ACC112 (cell line): Measurements from ENCODE around the gene SFXN5.

Source experiments
- H2AFZ ChIP-seq: fragments of 200-600 bp; sonication (generic); one replicate; pipeline ENCODE4 v1.6.0; 2017; ENCODE audit warnings: antibody characterized with exemption, low read length; ENCODE audit not compliant: unreplicated experiment
- H3K27ac ChIP-seq: fragments of 200-600 bp; sonication (generic); 2 replicates; pipeline ENCODE4 v1.5.1; 2014; ENCODE audit warnings: low read depth, mild to moderate bottlenecking, antibody characterized with exemption, low read length, moderate library complexity
- H3K27me3 ChIP-seq: fragments of 200-600 bp; sonication (generic); 2 replicates; pipeline ENCODE4 v1.6.1; 2014; ENCODE audit warnings: mild to moderate bottlenecking, antibody characterized with exemption, low read length, moderate library complexity, mixed read lengths; ENCODE audit not compliant: insufficient read depth
- H3K36me3 ChIP-seq: fragments of 200-600 bp; sonication (generic); 2 replicates; pipeline ENCODE4 v1.6.1; 2016; ENCODE audit warnings: mild to moderate bottlenecking, antibody characterized with exemption, low read length, moderate library complexity, mixed read lengths; ENCODE audit not compliant: insufficient read depth
- H3K4me1 ChIP-seq: fragments of 200-600 bp; sonication (generic); one replicate; pipeline ENCODE4 v1.6.1; 2016; ENCODE audit warnings: low read length, mixed read lengths; ENCODE audit not compliant: insufficient read depth, unreplicated experiment, control insufficient read depth
- H3K4me3 ChIP-seq: fragments of 200-600 bp; sonication (generic); 2 replicates; pipeline ENCODE4 v1.5.1; 2014; ENCODE audit warnings: mild to moderate bottlenecking, low read depth, low read length
- H3K79me2 ChIP-seq: fragments of 200-600 bp; sonication (generic); one replicate; pipeline ENCODE4 v1.6.0; 2016; ENCODE audit warnings: low read length; ENCODE audit not compliant: control insufficient read depth, unreplicated experiment, insufficient read depth

The SFXN5 gene

DNA sequence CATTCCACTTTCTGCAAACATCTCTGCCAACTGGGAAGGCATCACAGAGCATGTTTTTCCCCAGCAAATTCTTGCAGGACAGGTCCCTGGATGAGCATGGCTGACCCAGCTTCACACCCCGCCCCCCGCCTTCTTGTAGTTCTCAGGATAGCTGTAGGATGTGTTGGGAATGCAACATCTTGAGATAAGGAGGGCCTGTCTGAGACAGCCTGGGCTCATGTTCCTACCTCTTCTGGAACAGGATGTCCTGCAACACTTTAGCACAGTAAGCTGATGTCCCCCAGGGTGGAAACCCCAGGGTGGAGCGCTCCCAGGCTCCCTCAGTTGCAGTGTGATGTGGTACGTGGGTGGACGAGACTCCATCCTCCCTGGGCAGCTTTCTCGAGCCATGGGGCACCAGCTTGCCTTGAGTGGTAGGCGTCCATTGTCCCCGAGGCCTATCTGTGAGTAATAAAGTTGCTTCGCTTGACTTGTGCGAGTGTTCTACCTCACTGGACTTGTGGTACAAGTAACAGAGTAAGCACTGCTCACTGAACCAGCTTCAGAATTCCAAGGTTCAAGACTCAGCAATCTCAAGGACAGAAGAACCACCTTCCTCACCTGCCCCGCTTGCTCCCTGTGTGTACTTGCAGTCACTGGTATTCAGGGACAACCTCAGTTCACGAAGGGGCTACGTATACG, 105.6 kb downstream of the SFXN5 start:
- no peak overlapping the region for H3K4me3 ChIP-seq
- H3K27me3 ChIP-seq: no peaks in the 10 kb centered on the region
- no peak overlapping the region for H3K27ac ChIP-seq
- H3K36me3 ChIP-seq: no peaks in the 10 kb centered on the region
- H3K79me2 ChIP-seq: no peaks in the 10 kb centered on the region
- H3K4me1 ChIP-seq: no peaks in the 10 kb centered on the region
- no peak overlapping the region for H2AFZ ChIP-seq

DNA sequence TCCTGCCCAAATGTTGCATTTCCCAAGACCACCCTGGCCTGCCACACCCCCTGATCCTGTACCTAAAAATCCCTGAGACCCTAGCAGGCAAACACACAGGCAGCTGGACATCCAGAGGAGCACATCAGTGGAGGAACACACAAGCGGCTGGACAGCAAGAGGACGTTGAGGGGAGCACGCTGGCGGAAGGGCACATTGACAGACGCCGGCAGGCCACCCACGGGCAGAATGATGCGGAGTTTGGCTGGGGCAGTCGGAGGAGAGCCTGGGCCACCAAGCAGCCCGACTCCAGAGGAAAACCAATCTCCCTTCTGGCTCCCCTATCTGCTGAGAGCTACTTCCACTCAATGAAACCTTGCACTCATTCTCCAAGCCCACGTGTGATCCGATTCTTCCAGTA, 106.5 kb downstream of the SFXN5 start:
- no peak overlapping the region for H2AFZ ChIP-seq

DNA sequence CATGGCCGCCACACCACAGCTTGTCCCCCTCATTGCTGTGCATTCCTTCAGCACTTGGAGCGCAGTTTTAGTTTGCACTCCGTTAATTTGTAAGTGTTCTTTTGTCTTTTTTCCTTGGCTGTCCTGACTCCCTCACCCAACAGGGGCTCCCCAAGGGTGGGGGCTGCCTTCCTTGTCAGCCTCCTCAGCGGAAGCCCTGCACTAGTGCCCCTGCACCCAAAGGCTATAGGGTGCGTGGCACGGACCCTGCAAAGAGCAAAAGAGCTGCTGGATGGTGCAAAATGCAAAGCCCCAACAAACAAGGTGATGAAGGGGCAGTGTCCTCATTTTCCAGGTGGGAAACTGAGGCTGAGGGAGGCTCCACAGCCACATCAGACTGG, 107.4 kb downstream of the SFXN5 start:
- Histone ChIP-seq H3K36me3 (no peaks in the 10 kb centered on the region), H3K4me1 (no peaks in the 10 kb centered on the region)

More for the DNA sequence above, 106.5 kb downstream of the SFXN5 start:
- H3K79me2 ChIP-seq: no peaks in the 10 kb centered on the region
- no peak overlapping the region for H3K4me3 ChIP-seq
- H3K27me3 ChIP-seq: no peaks in the 10 kb centered on the region
- H3K4me1 ChIP-seq: no peaks in the 10 kb centered on the region
- H3K27ac ChIP-seq: no peak overlapping the region
- no peaks in the 10 kb centered on the region for H3K36me3 ChIP-seq

DNA sequence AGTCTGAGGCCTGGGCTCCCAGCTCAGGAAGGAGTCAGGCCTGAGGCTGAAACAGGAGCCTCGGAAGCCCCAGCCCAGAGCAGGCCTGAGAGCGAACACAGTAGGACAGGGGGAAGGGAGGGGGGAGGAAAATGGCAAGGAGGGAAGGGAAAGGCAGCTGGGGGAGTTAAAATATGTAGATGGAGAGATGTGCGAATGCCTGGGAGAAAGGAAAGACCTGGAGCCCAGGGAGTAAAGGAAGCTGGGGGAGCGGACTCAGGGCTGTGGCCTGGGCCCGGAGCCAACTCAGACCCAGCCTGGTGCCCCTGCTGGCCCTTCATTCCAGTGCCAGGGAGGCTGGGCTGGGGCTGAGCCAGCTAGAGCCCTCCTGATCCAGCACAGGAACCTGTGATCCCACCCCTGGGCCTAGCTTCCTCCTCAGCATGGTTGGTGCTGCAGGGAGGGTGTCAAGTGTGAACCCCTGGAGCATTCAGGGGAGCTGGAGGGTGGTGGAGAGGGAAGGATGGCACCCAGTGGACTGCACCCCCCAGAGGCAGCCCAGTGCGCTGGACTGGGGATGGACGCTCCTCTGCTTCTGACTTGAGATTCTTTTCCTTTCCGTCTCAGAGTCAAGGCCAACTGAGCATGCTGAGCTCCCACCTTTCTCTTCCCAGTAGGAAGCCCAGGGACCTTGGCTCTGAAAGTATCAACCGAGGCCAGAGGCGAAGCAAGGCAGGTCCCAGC, 107.9 kb downstream of the SFXN5 start:
- H3K4me3 ChIP-seq: no peak overlapping the region
- no peaks in the 10 kb centered on the region for H3K27me3 ChIP-seq
- no peaks in the 10 kb centered on the region for H3K4me1 ChIP-seq
- H3K27ac ChIP-seq: no peak overlapping the region
- H3K36me3 ChIP-seq: no peaks in the 10 kb centered on the region
- no peaks in the 10 kb centered on the region for H3K79me2 ChIP-seq
- H2AFZ ChIP-seq: no peak overlapping the region

More for the DNA sequence above, 107.4 kb downstream of the SFXN5 start:
- Histone ChIP-seq H3K27me3 (no peaks in the 10 kb centered on the region), H3K79me2 (no peaks in the 10 kb centered on the region), H3K27ac (no peak overlapping the region), H3K4me3 (no peak overlapping the region), H2AFZ (no peak overlapping the region)

DNA sequence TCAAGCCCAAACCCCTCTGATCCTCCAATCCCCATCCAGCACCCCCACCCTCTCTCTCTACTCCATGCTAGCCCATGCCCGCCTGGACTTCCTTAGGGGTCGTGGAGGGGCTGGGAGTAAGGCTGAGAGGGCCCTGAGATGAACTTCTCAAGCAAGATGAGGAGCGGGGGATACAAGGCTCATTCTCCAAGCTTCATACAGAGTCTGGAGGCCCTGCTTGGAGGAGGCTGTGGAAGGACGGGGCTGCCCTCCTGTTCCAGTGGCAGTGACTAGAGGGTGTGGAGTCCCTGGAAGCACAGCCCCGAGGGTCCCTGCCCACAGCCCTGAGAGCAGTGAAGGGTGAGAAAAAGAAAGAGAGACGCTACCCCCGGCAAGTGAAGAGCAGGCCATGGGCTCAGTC, 108.6 kb downstream of the SFXN5 start:
- Histone ChIP-seq H3K27me3 (no peaks in the 10 kb centered on the region), H2AFZ (no peak overlapping the region), H3K79me2 (no peaks in the 10 kb centered on the region), H3K4me1 (no peaks in the 10 kb centered on the region), H3K36me3 (no peaks in the 10 kb centered on the region), H3K27ac (no peak overlapping the region), H3K4me3 (no peak overlapping the region)

DNA sequence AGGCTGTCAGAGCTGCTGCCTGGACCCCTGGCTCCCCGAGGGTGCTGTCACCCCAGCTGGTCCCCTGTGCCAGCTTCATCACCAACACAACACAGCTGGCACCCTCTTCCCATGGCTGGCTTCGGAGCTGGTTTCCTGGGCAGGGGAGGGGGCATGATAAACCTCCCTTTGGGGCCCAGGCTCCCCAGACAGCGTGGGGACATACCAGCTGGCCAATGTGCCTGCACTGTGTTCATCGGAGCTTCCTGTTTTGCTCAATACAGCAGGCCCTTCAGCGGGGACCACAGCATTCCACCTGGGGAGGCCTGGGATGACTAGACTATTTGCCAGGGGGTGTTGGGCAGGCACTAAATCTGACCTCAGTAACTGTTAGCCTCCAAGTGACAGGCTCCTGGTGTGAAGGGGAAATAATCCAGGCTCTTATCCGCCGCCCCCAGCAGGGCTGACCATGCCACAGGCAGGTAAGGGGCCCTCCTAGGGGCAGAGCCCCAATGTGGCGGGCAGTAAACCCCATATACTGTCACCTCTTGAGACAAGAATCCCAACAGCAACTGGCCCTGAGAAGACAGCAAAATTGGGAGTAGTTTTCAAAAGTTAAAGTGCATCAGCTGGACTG, 109.6 kb downstream of the SFXN5 start:
- Histone ChIP-seq H3K36me3 (no peaks in the 10 kb centered on the region), H3K27me3 (no peaks in the 10 kb centered on the region), H3K4me3 (no peak overlapping the region), H3K4me1 (no peaks in the 10 kb centered on the region), H2AFZ (no peak overlapping the region), H3K79me2 (no peaks in the 10 kb centered on the region), H3K27ac (no peak overlapping the region)

DNA sequence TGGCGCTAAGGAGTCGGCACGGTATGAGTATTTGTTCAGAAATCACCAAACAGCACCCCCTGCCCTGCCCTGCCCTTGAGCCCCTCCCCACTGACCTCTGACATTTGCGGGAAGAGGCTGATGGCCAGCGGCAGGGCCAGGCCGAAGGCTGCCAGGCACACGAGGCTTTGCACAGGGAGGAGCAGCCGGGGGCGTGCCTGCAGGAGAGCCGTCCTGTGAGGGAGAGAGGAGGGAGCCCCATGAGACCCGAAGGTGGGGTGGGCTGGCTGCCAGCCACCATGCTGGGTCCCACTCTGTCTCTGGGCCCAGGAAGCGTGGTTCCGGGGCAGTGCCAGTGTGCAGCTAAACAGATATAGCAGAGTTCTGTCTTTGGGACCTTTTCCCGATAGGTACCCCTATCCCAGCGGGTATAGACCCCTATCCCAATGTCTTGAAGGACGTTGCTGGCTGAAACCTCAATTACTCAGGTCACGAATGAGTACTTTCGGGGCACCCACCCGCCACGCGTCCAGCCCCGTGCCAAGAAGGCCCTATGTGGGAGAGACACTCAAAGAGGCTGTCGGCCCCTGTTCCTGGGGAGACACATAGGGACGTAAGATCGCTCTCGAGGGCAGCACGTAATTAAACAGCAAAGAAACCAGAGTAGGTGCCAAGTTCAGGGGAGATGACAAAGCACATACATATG, 110.3 kb downstream of the SFXN5 start:
- Histone ChIP-seq H2AFZ (no peak overlapping the region), H3K4me1 (no peaks in the 10 kb centered on the region), H3K27me3 (no peaks in the 10 kb centered on the region), H3K4me3 (no peak overlapping the region), H3K36me3 (no peaks in the 10 kb centered on the region), H3K79me2 (no peaks in the 10 kb centered on the region), H3K27ac (no peak overlapping the region)

DNA sequence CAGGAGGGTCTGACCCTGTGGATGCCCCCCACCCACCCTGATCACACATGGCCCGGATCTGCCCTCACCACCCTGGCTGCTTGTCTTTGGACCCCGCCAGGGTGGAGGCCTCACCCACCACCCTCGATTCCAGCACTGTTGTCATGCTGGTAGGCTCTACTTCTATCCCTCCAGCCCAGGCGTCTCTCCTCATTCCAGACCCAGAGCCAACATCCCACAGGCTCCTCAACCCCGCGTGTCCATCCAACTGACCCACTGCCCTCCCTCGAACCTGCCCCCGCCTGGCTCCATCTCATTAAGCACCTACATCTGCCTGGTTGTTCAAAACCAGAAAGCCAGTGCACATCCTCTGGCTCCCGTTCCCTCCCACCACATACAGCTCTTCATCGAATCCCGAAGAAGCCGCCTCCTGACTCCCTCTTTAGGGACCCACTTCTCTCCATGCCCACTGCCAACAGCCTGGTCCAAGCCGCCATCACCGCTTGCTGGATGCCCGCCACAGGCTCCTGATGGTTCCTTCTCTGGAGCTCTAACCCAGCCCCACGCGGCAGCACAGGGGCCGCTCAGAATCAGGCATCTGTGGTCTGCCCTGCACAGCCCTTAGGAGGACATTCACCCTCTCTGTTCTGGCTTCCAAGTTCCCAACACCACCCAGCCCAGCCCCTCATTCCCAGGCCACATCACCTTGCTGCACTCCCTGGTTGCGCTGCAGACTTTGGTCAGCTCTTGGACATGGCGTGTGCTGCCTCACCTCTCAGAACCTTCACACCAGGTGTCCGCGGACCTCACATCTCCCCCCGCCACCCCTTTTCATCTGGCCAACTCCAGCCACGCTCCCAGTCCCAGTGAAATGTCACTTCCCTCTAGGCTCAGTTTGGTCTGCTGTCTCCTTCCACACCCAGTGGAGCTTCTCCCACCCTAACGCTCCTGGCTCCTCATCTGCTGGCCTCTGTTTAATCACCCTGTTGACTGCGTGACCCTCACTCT, 111.2 kb downstream of the SFXN5 start:
- no peaks in the 10 kb centered on the region for H3K27me3 ChIP-seq
- no peaks in the 10 kb centered on the region for H3K4me1 ChIP-seq
- no peaks in the 10 kb centered on the region for H3K79me2 ChIP-seq
- H2AFZ ChIP-seq: no peak overlapping the region
- no peak overlapping the region for H3K4me3 ChIP-seq
- no peak overlapping the region for H3K27ac ChIP-seq
- no peaks in the 10 kb centered on the region for H3K36me3 ChIP-seq

DNA sequence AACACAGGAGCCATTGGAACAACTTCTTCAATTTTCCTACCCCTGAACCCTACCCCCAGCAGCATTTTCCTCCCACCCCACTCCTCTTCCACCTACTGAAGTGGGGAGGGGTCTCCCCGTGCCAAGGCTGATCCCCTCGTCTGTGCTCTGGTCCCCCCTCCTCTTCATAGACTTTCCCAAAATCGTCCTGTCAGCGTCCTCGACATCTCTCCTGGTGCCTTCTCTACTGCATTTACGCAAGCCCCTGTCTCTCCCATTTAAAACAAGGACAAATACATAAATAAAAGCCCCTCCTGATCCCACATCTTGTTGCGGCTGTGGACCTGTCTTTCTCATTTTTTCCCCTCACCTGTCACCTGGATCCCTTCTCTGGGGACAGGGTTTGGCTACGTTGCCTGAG, 112.0 kb downstream of the SFXN5 start:
- Histone ChIP-seq H3K36me3 (no peaks in the 10 kb centered on the region), H3K4me3 (no peak overlapping the region), H3K79me2 (no peaks in the 10 kb centered on the region), H3K4me1 (no peaks in the 10 kb centered on the region), H2AFZ (no peak overlapping the region), H3K27ac (no peak overlapping the region), H3K27me3 (no peaks in the 10 kb centered on the region)
